ENCODE data around the gene CLDN4. TPM values are rescaled to one million over a fixed set of nuclear protein-coding genes. Genes with fewer than 3 reads are reported as not detected.
"Not testable (repeated sequence)": the region's sequence is repeated elsewhere in the genome, so short reads cannot be mapped to it uniquely, and the experiment has no call there.

The CLDN4 gene
- total RNA-seq, 4 donors from 2014 or later, result 0.77 to 55.7 (median 4.5) TPM

- H3K27me3 ChIP-seq, result no peaks in the 10 kb centered on the region
- TF ChIP-seq CTCF (IDR thresholded peaks at IDR 0.05) (peak; percentile 77 to 79 (median 78)), POLR2A (IDR thresholded peaks at IDR 0.05) (no peak)
- no peaks in the 10 kb centered on the region for H3K9me3 ChIP-seq
- H3K4me3 ChIP-seq, result no peak overlapping the region
- H3K27ac ChIP-seq, result no peak overlapping the region
- peak; percentile 43 to 52 for DNase-seq
- H3K4me1 ChIP-seq, result no peaks in the 10 kb centered on the region
- no peaks in the 10 kb centered on the region for H3K36me3 ChIP-seq
- intact Hi-C loops (cut with DNase I; ENCODE audit: low total_unique reads), result loop anchor here (5.0 kb wide), 1 partner anchor 46 kb away; no protein-coding TSS in a partner anchor
Measured at GRCh38 chr7:73811760-73812168, 19.0 kb upstream of the CLDN4 start.

GRCh38 chr7:73812996-73813395 is 17.8 kb upstream of the CLDN4 start:
- TF ChIP-seq CTCF (IDR thresholded peaks at IDR 0.05) (no peak), POLR2A (IDR thresholded peaks at IDR 0.05) (no peak)
- Histone ChIP-seq H3K36me3 (no peaks in the 10 kb centered on the region), H3K9me3 (no peaks in the 10 kb centered on the region), H3K4me3 (no peak overlapping the region), H3K4me1 (no peaks in the 10 kb centered on the region), H3K27ac (no peak overlapping the region), H3K27me3 (no peaks in the 10 kb centered on the region)
- DNase-seq, result no peak
- intact Hi-C loops (cut with DNase I; ENCODE audit: low total_unique reads), result loop anchor here (5.0 kb wide), 1 partner anchor 44 kb away; no protein-coding TSS in a partner anchor

- DNase-seq, result no peak
- Histone ChIP-seq H3K27me3 (no peaks in the 10 kb centered on the region), H3K9me3 (no peaks in the 10 kb centered on the region), H3K4me1 (no peaks in the 10 kb centered on the region), H3K36me3 (no peaks in the 10 kb centered on the region), H3K27ac (no peak overlapping the region), H3K4me3 (no peak overlapping the region)
- TF ChIP-seq POLR2A (IDR thresholded peaks at IDR 0.05) (no peak), CTCF (IDR thresholded peaks at IDR 0.05) (no peak)
- intact Hi-C loops (cut with DNase I; ENCODE audit: low total_unique reads), result no loop called here
Measured at GRCh38 chr7:73815436-73815835, 15.4 kb upstream of the CLDN4 start.

- no peak for TF ChIP-seq POLR2A (IDR thresholded peaks at IDR 0.05)
- no peaks in the 10 kb centered on the region for H3K36me3 ChIP-seq
- no peaks in the 10 kb centered on the region for H3K27me3 ChIP-seq
- no peaks in the 10 kb centered on the region for H3K9me3 ChIP-seq
- intact Hi-C loops (cut with DNase I; ENCODE audit: low total_unique reads), result no loop called here
- H3K4me3 ChIP-seq, result no peak overlapping the region
- no peak for DNase-seq
- no peak overlapping the region for H3K27ac ChIP-seq
- no peaks in the 10 kb centered on the region for H3K4me1 ChIP-seq
Measured at GRCh38 chr7:73817121-73817520, 13.7 kb upstream of the CLDN4 start.

- H3K27me3 ChIP-seq, result no peaks in the 10 kb centered on the region
- TF ChIP-seq CTCF (IDR thresholded peaks at IDR 0.05), result no peak
- TF ChIP-seq POLR2A (IDR thresholded peaks at IDR 0.05), result no peak
- H3K4me1 ChIP-seq, result no peaks in the 10 kb centered on the region
- no peak for DNase-seq
- no peaks in the 10 kb centered on the region for H3K36me3 ChIP-seq
- H3K9me3 ChIP-seq, result no peaks in the 10 kb centered on the region
- intact Hi-C loops (cut with DNase I; ENCODE audit: low total_unique reads), result no loop called here
- H3K27ac ChIP-seq, result no peak overlapping the region
- no peak overlapping the region for H3K4me3 ChIP-seq
Measured at GRCh38 chr7:73820013-73820412, 10.8 kb upstream of the CLDN4 start.

GRCh38 chr7:73821597-73822285 is 9.1 kb upstream of the CLDN4 start:
- H3K4me3 ChIP-seq; H3K4me1 ChIP-seq; H3K27ac ChIP-seq; H3K9me3 ChIP-seq; H3K27me3 ChIP-seq; intact Hi-C loops (cut with DNase I; ENCODE audit: low total_unique reads); H3K36me3 ChIP-seq; DNase-seq: not testable (repeated sequence)
